IMR-90 (cell line): ENCODE data around the gene MYH13. TPM values are rescaled to one million over a fixed set of nuclear protein-coding genes. Genes with fewer than 3 reads are reported as not detected.

ENCODE experiments used
- ATAC-seq: fragments of 200-7000 bp; cut with Tn5 transposase; 2 replicates; pipeline ENCODE4 v1.9.1; 2020; ENCODE audit warnings: low read depth, mild to moderate bottlenecking, moderate library complexity
- BruUV-seq: library from RNA; stranded (reverse); fragments of 400-500 nt; replicated peaks from 2 replicates; lab custom pipeline; 2021; lab: Mats Ljungman, UMichigan
- CTCF ChIA-PET: fragments of 300-600 bp; formaldehyde crosslinking; extraction: SDS; loops from one replicate; lab custom pipeline; 2021; ENCODE audit warnings: antibody characterized with exemption; lab: Yijun Ruan, JAX
- POLR2A ChIA-PET: fragments of 300-600 bp; sonication (Branson Sonifier 250); formaldehyde crosslinking; loops from one replicate; lab custom pipeline; 2022; ENCODE audit warnings: antibody characterized with exemption; ENCODE audit not compliant: unreplicated experiment; lab: Charles Lee
- DNase-seq: peaks from one replicate; pipeline ENCODE4 v3.0.0; 2013
- H2AFZ ChIP-seq: replicated peaks from 2 replicates; pipeline ENCODE3; 2013; ENCODE audit warnings: low read length, mild to moderate bottlenecking; ENCODE audit not compliant: poor library complexity
- H2AK5ac ChIP-seq: 2 replicates; pipeline ENCODE4 v1.6.1; 2013; ENCODE audit warnings: low read depth, low read length, inconsistent platforms
- H2AK9ac ChIP-seq: replicated peaks from 2 replicates; pipeline ENCODE3; 2013; ENCODE audit warnings: mild to moderate bottlenecking, low read depth, low read length, moderate library complexity; ENCODE audit not compliant: poor library complexity
- H2BK120ac ChIP-seq: 2 replicates; pipeline ENCODE4 v1.6.1; 2013; ENCODE audit warnings: low read depth, low read length, inconsistent platforms
- H2BK15ac ChIP-seq: 3 replicates; pipeline ENCODE4 v1.6.1; 2013; ENCODE audit warnings: low read depth, low read length, inconsistent platforms
- H2BK20ac ChIP-seq: 2 replicates; pipeline ENCODE4 v1.6.1; 2013; ENCODE audit warnings: low read depth, mild to moderate bottlenecking, inconsistent platforms, low read length, moderate library complexity
- H2BK5ac ChIP-seq: 2 replicates; pipeline ENCODE4 v1.6.1; 2013; ENCODE audit warnings: mild to moderate bottlenecking, low read depth, low read length, inconsistent platforms; ENCODE audit not compliant: poor library complexity, severe bottlenecking
- H3K14ac ChIP-seq: replicated peaks from 2 replicates; pipeline ENCODE4 v1.6.1; 2013; ENCODE audit warnings: low read depth, low read length, inconsistent platforms
- H3K18ac ChIP-seq: 2 replicates; pipeline ENCODE4 v1.6.1; 2013; ENCODE audit warnings: low read depth, low read length, control low read depth
- H3K23ac ChIP-seq: 2 replicates; pipeline ENCODE4 v1.6.1; 2013; ENCODE audit warnings: low read depth, low read length, inconsistent platforms
- H3K27ac ChIP-seq: 2 replicates; pipeline ENCODE4 v1.5.1; 2013; ENCODE audit warnings: mild to moderate bottlenecking, control low read depth, low read length; ENCODE audit not compliant: insufficient read depth
- H3K27me3 ChIP-seq: 2 replicates; pipeline ENCODE4 v1.6.1; 2013; ENCODE audit warnings: low read length; ENCODE audit not compliant: control insufficient read depth, insufficient read depth
- H3K36me3 ChIP-seq: 2 replicates; pipeline ENCODE4 v1.6.1; 2013; ENCODE audit warnings: low read length, mixed read lengths; ENCODE audit not compliant: control insufficient read depth, insufficient read depth
- H3K4ac ChIP-seq: 2 replicates; pipeline ENCODE4 v1.6.1; 2013; ENCODE audit warnings: low read depth, low read length, inconsistent platforms
- H3K4me1 ChIP-seq: 2 replicates; pipeline ENCODE4 v1.6.1; 2013; ENCODE audit warnings: low read length, mixed read lengths; ENCODE audit not compliant: control insufficient read depth, insufficient read depth
- H3K4me2 ChIP-seq: 2 replicates; pipeline ENCODE4 v1.6.1; 2013; ENCODE audit warnings: low read depth, mild to moderate bottlenecking, control low read depth, low read length, moderate library complexity
- H3K4me3 ChIP-seq: 2 replicates; pipeline ENCODE4 v1.5.1; 2013; ENCODE audit warnings: low read depth, mild to moderate bottlenecking, control low read depth, low read length, moderate library complexity; ENCODE audit not compliant: insufficient read depth
- H3K56ac ChIP-seq: 2 replicates; pipeline ENCODE4 v1.6.1; 2013; ENCODE audit warnings: low read length, inconsistent platforms; ENCODE audit not compliant: insufficient read depth; ENCODE audit errors: extremely low read depth
- H3K79me1 ChIP-seq, 2 experiments: 2 replicates each; pipeline ENCODE4 v1.6.1; 2013; ENCODE audit warnings: low read length in 2 of 2, inconsistent platforms in 1 of 2, low read depth in 1 of 2
- H3K9ac ChIP-seq: 2 replicates; pipeline ENCODE4 v1.6.1; 2013; ENCODE audit warnings: low read depth, low read length, control low read depth
- H3K9me1 ChIP-seq: 2 replicates; pipeline ENCODE4 v1.6.1; 2013; ENCODE audit warnings: low read length, inconsistent platforms; ENCODE audit not compliant: insufficient read depth
- H3K9me3 ChIP-seq: 2 replicates; pipeline ENCODE4 v1.6.1; 2013; ENCODE audit warnings: low read length; ENCODE audit not compliant: control insufficient read depth, insufficient read depth
- H4K20me1 ChIP-seq: 2 replicates; pipeline ENCODE4 v1.6.1; 2013; ENCODE audit warnings: low read length, inconsistent platforms; ENCODE audit not compliant: insufficient read depth
- H4K5ac ChIP-seq: 2 replicates; pipeline ENCODE4 v1.6.1; 2013; ENCODE audit warnings: mild to moderate bottlenecking, low read depth, low read length, control low read depth
- H4K8ac ChIP-seq, 2 experiments: 2 replicates each; pipeline ENCODE4 v1.6.1; 2013; ENCODE audit warnings: low read depth in 2 of 2, low read length in 2 of 2, control low read depth in 1 of 2, inconsistent platforms in 1 of 2
- H4K91ac ChIP-seq: 2 replicates; pipeline ENCODE4 v1.6.1; 2013; ENCODE audit warnings: low read depth, low read length, inconsistent platforms; ENCODE audit not compliant: insufficient read depth
- CEBPB ChIP-seq: IDR thresholded peaks from 2 replicates; pipeline ENCODE4 v1.6.1; 2012; ENCODE audit warnings: low read depth, low read length, improper control_type of control experiment
- CTCF ChIP-seq: conservative IDR thresholded peaks from 2 replicates; pipeline ENCODE4 v1.5.1; 2012; ENCODE audit warnings: mild to moderate bottlenecking, low read depth, low read length, improper control_type of control experiment
- ELK1 ChIP-seq: fragments of 150-350 bp; IDR thresholded peaks from 2 replicates; pipeline ENCODE4 v1.6.1; 2016; ENCODE audit warnings: low read depth, mild to moderate bottlenecking, low read length, moderate library complexity, borderline replicate concordance
- FOS ChIP-seq: fragments of 150-350 bp; IDR thresholded peaks from 2 replicates; pipeline ENCODE4 v1.6.1; 2016; ENCODE audit warnings: low read depth, low read length
- MAZ ChIP-seq: IDR thresholded peaks from 2 replicates; pipeline ENCODE4 v1.6.1; 2012; ENCODE audit warnings: low read depth, mild to moderate bottlenecking, low read length, improper control_type of control experiment, moderate library complexity, borderline replicate concordance
- WGBS, 2 experiments: methylation state at CpG; one replicate each; pipeline versions ENCODE4 v1.1.5 to v1.1.7; 2013; ENCODE audit warnings: missing lambda C conversion rate in 2 of 2; ENCODE audit not compliant: insufficient read length in 1 of 2; ENCODE audit errors: extremely low coverage in 2 of 2; 5-methylcytosine and 5-hydroxymethylcytosine counted together
- dilution Hi-C: fragments of 300-500 bp; cut with HindIII; formaldehyde crosslinking; loops from one replicate; pipeline ENCODE4 v1.14.3; 2018; ENCODE audit warnings: low sequenced_read_pairs; ENCODE audit not compliant: unreplicated experiment
- in situ Hi-C: fragments of 300-500 bp; cut with MboI; formaldehyde crosslinking; loops from 3 replicates; pipeline ENCODE4 v1.14.3; 2019; ENCODE audit warnings: low sequenced_read_pairs, inconsistent platforms, mixed read lengths
- intact Hi-C: fragments of 100-400 bp; cut with micrococcal nuclease; formaldehyde crosslinking; loops from 2 replicates; pipeline ENCODE4 v1.10.0; 2022
- polyA plus RNA-seq, 3 experiments: library from polyadenylated mRNA; depleted of rRNA; stranded (reverse); fragments of >200 nt; gene quantifications; 2 replicates each; pipeline ENCODE4 v1.2.3, GENCODE V29; 2012; ENCODE audit warnings: low replicate concordance in 1 of 3
- total RNA-seq: library from RNA; depleted of rRNA; stranded (reverse); fragments of >200 nt; gene quantifications from 2 replicates; pipeline ENCODE4 v1.2.3, GENCODE V29; 2012

MYH13 gene
- total and polyA plus RNA-seq, 2 of the 4 experiments (the other 2 are of a cell fraction) = not detected

GRCh38 chr17:10344816-10345215 lies 28.0 kb downstream of the MYH13 start:
- no peak overlapping the region for H2AK9ac ChIP-seq
- no peaks in the 10 kb centered on the region for H3K27me3 ChIP-seq
- no peak overlapping the region for H4K8ac ChIP-seq
- H3K18ac ChIP-seq = no peak overlapping the region
- H2BK120ac ChIP-seq = no peak overlapping the region
- H4K5ac ChIP-seq = no peak overlapping the region
- H2BK20ac ChIP-seq = no peak overlapping the region
- no peaks in the 10 kb centered on the region for H3K9me3 ChIP-seq
- TF ChIP-seq CEBPB (no peak), MAZ (no peak), ELK1 (no peak), CTCF (no peak), FOS (no peak)
- no peaks in the 10 kb centered on the region for H4K20me1 ChIP-seq
- in situ Hi-C loops = no loop called here
- ChIA-PET POLR2A (no interaction called here), CTCF (no interaction called here)
- no peaks in the 10 kb centered on the region for H3K4me1 ChIP-seq
- H2AFZ ChIP-seq = no peak overlapping the region
- DNase-seq (no peak), ATAC-seq (no peak)
- intact Hi-C loops = no loop called here
- H3K36me3 ChIP-seq = no peaks in the 10 kb centered on the region
- H3K4ac ChIP-seq = no peak overlapping the region
- no TSS peak for BruUV-seq
- no CpG with 5 or more reads among the region's 3 CpGs for WGBS, 2 experiments
- no peak overlapping the region for H3K9ac ChIP-seq
- no peak overlapping the region for H3K23ac ChIP-seq
- no peak overlapping the region for H2BK15ac ChIP-seq
- no peak overlapping the region for H3K4me3 ChIP-seq
- H2AK5ac ChIP-seq = no peak overlapping the region
- no peak overlapping the region for H3K14ac ChIP-seq
- no peak overlapping the region for H4K91ac ChIP-seq
- H3K27ac ChIP-seq = no peak overlapping the region
- dilution Hi-C loops = no loop called here
- H3K79me1 ChIP-seq = no peaks in the 10 kb centered on the region
- H3K56ac ChIP-seq = no peak overlapping the region
- no peak overlapping the region for H3K4me2 ChIP-seq
- no peak overlapping the region for H2BK5ac ChIP-seq
- H3K9me1 ChIP-seq = no peaks in the 10 kb centered on the region
